GM18520 (cell line): ENCODE measurements around the gene ANKH.
"Not testable (repeated sequence)": the region's sequence is repeated elsewhere in the genome, so short reads cannot be mapped to it uniquely, and the experiment has no call there.

Experiments
- ATAC-seq: cut with Tn5 transposase; IDR thresholded peaks from one replicate; pipeline ENCODE4 v1.9.1; 2021; ENCODE audit not compliant: unreplicated experiment

The ANKH gene

GRCh38 chr5:14797385-14797784 is 74.2 kb downstream of the ANKH start:
- not testable (repeated sequence) for ATAC-seq

GRCh38 chr5:14794583-14795230 is 76.9 kb downstream of the ANKH start:
- no peak for ATAC-seq

GRCh38 chr5:14793851-14794250 is 77.7 kb downstream of the ANKH start:
- ATAC-seq = no peak

- ATAC-seq = no peak
These were observed 80.7 kb downstream of the ANKH start for GRCh38 chr5:14790911-14791310.

GRCh38 chr5:14790220-14790619 is 81.4 kb downstream of the ANKH start:
- ATAC-seq = no peak

DNA sequence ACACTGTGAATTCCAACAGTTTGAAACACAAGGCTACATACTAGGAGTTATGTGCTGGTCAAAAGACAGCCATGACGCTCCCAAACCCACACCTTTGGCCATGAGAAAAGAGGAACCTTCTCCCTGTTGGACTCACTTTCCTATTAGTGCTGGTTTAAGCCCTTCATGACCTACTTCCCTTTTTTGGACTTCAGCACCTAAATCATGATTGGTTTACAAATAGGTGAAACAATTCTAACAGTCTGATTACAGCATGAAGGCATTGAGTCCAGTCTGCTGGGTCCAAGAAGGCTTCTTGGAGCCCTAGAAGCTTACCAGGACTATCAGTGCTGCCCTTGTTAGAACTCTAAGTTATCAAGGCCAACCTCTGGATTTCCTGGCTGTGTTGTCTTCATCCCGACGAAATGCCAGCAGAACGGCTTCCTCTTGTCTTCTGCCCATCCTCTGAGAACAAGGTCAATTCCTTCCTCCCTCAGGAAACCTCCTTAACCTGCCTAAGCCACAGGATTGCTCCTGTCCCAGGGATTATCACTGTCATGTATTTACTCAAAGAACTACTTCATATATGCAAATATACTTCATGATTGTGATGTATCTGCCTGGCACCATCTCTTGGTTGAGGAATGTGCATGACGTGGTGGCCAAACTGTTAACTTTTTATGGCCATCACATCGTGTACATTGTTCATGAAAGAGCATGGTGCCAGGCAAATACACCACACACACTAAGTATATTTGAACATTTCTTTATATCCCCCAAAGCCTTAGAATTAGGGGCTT is 83.6 kb downstream of the ANKH start:
- no peak for ATAC-seq

GRCh38 chr5:14783691-14784090 is 87.9 kb downstream of the ANKH start:
- ATAC-seq = no peak

DNA sequence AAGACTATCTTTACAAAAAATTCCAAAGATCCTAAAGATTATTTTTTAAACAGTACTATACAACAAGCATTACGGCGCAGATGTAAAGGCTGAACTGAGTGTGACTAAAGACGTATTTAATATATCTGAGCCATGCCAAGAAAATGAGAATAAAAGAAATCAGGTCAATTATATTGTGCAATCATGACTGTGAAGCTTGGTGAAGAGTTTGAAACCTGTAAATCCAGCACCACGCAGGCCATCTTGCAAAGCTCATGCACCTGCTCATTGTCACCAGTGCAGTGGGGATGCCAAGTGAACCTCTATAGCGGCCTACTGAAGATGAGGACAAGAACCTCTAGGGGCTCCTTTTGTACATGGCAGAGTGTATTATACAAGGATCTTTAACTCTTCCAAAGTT is 89.0 kb downstream of the ANKH start:
- no peak for ATAC-seq

GRCh38 chr5:14781106-14781505 is 90.5 kb downstream of the ANKH start:
- ATAC-seq = no peak

DNA sequence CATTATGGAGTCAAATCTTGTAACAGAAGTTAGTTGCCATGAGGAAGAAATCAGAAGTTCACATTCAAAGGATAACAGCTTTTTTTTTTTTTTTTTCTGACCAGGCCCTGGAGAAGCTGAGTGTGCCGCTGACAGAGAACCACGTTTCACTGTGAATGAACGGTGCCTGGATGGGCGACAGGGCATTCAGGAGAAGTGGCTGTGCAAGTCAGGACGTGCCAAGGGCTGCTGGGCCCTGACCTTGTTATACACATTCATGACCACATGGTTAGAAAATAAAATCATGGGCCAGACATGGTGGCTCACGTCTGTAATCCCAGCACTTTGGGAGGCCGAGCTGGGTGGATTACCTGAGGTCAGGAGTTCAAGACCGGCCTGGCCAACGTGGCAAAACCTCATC is 91.6 kb downstream of the ANKH start:
- ATAC-seq = no peak

DNA sequence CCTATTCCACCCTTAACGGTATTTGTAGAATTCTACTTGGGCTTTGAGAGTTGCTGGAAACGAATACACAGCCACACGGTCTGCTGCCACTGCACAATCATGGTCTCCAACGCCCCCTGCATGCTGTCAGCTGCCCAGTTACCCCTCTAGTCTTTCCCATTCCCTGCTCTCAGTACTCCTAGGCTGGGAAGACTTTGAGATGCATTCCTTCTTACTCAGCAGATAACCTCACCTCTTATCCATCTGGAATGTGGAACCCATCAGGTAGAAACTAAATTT is 92.8 kb downstream of the ANKH start:
- no peak for ATAC-seq

DNA sequence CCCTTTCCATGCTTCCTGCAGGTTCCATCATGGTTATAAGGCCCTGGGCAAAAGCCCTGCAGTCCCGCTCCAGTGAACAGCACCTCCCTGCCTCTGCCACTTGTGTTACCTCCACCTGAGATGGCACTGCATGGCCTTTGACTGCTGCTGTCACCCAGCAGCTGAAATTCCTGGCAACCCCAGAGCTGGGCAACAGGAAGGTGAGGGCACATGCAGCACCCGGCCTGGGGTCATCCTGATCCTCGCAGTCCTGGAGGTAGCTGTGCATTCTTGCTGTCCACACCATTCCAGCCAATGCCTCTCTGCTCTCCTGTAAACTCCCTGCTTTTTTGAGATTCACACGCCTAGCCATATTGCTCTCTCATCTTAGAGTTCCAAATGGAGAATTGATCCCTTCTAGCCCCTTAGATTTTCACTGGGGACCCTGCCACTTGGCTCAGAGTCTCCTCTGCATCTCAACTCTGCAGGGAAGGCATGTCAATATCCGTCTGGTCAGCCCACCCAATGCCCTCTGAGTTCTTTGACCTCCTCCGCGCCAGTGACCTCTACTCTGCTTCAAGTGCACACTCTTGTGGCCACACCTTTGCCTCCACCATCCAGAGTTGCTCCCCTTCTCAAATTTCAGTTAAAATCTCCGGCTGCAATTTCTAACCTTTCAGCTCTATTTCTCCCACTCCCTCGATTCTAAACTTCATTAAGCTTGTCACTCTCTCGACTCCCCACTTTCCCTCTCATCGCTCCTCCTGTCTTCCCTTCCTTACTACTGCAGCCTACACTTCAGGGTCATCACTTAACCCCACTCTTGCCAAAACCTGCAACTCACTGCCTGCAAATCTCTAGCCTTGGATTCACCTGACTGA is 93.4 kb downstream of the ANKH start:
- no peak for ATAC-seq

DNA sequence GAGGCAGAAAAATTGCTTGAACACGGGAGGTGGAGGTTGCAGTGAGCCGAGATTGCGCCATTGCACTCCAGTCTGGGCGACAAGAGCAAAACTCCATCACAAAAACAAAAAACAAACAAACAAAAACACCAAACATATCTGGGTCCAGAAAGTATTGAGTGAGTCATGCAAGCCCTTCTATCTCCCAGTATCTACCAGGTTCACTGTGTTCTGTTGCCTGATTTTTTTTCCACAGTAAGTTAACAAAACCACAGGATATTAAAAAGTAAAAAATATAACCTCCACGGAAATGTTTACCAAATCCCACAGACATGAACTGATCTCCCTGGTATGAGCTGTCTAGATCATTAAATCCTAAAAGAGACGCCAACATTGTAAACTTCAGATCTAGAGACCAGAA is 94.4 kb downstream of the ANKH start:
- ATAC-seq = no peak

DNA sequence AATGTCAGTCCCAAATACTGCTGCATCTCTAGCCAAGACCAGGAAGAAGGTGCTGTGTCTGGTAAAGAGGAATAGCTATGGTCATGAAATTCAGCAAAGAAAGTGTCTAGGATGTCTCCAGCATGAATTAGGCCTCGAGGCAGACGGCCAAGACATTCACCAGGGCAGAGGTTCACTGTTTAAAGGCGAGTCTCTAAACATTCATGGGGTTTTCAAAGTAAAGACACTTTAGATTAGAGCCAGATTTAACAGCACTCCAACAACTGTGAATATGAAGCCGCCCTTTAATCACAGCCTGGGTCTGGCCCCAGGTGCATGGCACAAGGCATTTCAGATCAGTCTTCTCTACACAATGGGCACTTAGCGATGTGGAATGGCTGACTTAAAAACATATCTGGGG is 95.0 kb downstream of the ANKH start:
- ATAC-seq = no peak

GRCh38 chr5:14775857-14776256 is 95.7 kb downstream of the ANKH start:
- no peak for ATAC-seq

GRCh38 chr5:14773588-14773987 is 98.0 kb downstream of the ANKH start:
- ATAC-seq = no peak

- ATAC-seq = no peak
These were observed 99.6 kb downstream of the ANKH start for GRCh38 chr5:14771972-14772371.

GRCh38 chr5:14771189-14771588 is 100.4 kb downstream of the ANKH start:
- ATAC-seq = no peak

GRCh38 chr5:14768508-14769365 is 102.8 kb downstream of the ANKH start:
- ATAC-seq = no peak

DNA sequence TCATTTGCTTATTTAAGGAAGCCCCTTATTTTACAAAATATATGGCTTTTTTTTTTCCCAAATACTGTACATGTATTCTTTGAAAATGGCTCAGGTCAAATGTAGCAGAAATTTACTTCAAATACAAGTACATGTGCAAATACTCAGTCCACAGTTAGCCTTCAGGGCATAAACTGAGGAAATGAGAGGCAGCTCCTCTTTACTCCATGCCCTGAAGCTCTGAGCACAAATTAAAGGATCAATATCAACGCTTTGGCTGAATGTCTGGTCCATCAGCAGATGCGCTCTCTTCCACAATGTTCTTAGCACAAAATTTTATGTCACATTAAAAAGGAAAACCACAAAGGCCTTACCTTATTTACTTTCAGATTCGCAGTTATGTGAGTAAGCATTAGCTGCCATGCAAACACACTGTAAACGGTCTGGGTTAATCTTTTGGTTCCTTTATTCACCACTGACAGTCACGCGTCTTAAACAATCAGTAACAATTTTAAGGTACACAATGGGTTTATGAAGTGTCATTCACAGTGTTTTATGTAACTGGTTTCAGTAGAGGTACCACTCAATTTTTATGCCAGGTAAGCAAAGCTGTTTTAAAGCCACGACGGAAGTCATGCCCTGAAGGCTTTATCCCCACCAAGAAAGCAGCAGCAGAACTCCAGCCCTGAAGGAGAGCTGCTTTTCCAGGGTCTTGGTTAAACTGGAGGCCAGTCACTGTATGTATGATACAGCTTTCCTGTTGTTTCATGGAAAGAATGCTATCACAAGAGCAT is 103.7 kb downstream of the ANKH start:
- no peak for ATAC-seq
